GM06990 (cell line): ENCODE data around the gene ATG9B.

ENCODE experiments used
- DNase-seq: peaks from one replicate; pipeline ENCODE4 v3.0.0-alpha.2; 2011; ENCODE audit not compliant: insufficient read length; ENCODE audit errors: extremely low read depth
- H3K27me3 ChIP-seq: replicated peaks from 2 replicates; pipeline ENCODE4 v1.6.0; 2011; ENCODE audit warnings: low read length; ENCODE audit not compliant: control insufficient read depth, insufficient read depth
- H3K36me3 ChIP-seq: 2 replicates; pipeline ENCODE4 v1.5.1; 2011; ENCODE audit warnings: low read length; ENCODE audit not compliant: control insufficient read depth, insufficient read depth
- H3K4me3 ChIP-seq: replicated peaks from 2 replicates; pipeline ENCODE4 v1.5.1; 2011; ENCODE audit warnings: low read depth, mild to moderate bottlenecking, control low read depth, low read length
- TF ChIP-seq, protein P1 (sequence below): IDR thresholded peaks from 2 replicates; pipeline ENCODE4 v1.5.1; 2011; ENCODE audit warnings: low read length, control low read depth, mild to moderate bottlenecking, inconsistent platforms; ENCODE audit not compliant: insufficient read depth, poor library complexity, severe bottlenecking

Gene ATG9B

DNA sequence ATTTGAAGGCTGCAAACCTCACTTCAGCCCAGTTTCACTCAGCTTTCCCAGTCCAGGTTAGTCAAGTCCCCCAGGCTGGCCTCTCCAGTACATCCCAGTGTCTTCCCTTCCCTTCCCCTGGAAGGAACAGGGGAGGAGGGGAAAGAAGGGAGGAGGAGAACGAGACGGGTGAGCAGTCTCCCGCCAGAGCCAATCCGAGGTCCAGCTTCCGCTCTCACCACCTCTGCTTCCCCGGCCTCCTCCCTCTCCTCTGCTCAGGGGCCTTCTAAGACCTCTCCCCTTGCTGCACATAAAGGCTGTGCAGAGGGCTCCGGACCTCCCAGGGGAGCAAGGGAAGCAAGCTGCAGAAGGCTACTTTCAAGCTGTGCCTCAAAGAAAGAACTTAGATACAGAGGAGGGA lies 4.1 kb downstream of the ATG9B start:
- Histone ChIP-seq H3K27me3 (peaks cover 2% of the 10 kb centered on the region), H3K36me3 (no peaks in the 10 kb centered on the region), H3K4me3 (no peak overlapping the region)
- TF ChIP-seq, protein P1, sequence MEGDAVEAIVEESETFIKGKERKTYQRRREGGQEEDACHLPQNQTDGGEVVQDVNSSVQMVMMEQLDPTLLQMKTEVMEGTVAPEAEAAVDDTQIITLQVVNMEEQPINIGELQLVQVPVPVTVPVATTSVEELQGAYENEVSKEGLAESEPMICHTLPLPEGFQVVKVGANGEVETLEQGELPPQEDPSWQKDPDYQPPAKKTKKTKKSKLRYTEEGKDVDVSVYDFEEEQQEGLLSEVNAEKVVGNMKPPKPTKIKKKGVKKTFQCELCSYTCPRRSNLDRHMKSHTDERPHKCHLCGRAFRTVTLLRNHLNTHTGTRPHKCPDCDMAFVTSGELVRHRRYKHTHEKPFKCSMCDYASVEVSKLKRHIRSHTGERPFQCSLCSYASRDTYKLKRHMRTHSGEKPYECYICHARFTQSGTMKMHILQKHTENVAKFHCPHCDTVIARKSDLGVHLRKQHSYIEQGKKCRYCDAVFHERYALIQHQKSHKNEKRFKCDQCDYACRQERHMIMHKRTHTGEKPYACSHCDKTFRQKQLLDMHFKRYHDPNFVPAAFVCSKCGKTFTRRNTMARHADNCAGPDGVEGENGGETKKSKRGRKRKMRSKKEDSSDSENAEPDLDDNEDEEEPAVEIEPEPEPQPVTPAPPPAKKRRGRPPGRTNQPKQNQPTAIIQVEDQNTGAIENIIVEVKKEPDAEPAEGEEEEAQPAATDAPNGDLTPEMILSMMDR, result no peak
- no peak for DNase-seq

DNA sequence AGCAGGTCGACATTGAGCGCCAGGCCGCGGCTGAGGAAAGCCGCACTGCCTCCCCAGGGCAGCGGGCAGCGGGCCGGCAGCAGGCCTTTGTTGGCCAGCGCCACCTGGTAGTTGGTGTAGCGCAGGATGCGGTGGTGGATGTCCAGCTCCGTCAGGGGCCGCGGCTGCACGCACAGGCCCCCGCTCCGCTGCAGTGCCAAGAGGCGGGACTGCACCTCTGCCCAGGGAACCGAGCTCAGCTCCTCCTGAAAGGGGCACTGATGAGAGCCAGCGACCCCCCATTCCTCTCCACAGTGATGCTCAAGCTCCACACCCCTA lies 5.2 kb downstream of the ATG9B start:
- no peak for DNase-seq
- H3K4me3 ChIP-seq, result no peak overlapping the region
- no peaks in the 10 kb centered on the region for H3K36me3 ChIP-seq
- TF ChIP-seq, protein P1, result no peak
- peaks cover 2% of the 10 kb centered on the region for H3K27me3 ChIP-seq

DNA sequence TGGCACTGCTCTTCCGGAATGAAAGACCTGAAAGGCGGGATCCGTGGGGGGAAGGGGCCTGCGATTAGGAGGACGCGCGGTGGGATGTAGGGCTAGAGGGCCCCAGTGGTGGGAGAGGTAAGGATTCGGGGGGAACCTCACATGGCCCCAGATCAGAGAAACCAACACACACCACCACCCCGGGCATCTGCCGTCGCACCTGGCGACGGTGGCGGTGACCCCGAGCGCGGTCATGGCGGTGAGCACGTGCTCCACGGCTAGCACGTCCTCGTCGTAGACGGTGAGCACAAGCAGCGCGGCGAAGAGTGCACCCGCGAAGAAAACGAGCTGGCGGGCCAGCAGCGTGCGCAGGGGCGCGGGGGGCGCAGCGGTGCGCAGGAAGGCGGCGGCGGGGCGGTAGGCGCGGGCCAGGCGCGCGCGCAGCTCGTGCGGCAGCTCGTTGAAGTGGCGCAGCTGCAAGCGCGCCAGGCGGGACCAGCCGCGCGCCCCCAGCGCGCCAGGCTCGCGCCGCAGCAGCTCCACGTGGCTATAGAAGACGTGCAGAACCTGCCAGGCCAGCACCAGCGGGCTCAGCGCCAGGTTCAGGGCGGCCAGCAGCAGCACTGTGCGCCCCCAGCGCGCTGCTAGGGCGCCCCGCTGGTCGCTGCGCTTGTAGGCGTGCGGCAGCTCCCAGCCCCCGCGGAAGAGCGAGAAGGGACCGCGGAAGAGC lies 5.7 kb downstream of the ATG9B start:
- Histone ChIP-seq H3K36me3 (no peaks in the 10 kb centered on the region), H3K4me3 (no peak overlapping the region), H3K27me3 (peaks cover 2% of the 10 kb centered on the region)
- TF ChIP-seq, protein P1, result no peak
- no peak for DNase-seq

DNA sequence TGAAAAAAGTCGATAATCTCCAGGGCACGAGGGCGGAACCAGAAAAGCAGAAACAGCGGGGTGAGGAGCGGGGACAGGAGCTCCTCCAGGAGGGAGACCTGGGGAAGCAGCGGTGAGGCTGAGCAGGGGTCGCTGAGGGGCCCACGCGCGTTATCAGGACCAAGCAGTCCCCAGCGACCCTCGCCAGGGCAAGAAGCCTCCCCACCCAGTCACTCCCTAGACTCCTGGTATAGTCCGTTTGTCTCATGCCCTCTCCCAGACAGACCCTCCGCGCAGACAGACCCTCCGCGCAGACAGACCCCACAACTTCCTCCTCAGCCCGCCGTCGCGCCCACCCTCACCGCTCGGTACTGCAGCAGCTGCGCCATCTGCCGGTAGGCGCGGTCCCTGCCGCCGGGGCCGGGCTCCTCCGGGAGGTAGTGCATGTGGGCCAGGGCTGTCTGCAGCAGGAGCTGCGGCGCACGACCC lies 6.3 kb downstream of the ATG9B start:
- Histone ChIP-seq H3K4me3 (no peak overlapping the region), H3K27me3 (peaks cover 2% of the 10 kb centered on the region; the same call in 1 of the 2 replicates)
- DNase-seq, result peak; percentile 71

DNA sequence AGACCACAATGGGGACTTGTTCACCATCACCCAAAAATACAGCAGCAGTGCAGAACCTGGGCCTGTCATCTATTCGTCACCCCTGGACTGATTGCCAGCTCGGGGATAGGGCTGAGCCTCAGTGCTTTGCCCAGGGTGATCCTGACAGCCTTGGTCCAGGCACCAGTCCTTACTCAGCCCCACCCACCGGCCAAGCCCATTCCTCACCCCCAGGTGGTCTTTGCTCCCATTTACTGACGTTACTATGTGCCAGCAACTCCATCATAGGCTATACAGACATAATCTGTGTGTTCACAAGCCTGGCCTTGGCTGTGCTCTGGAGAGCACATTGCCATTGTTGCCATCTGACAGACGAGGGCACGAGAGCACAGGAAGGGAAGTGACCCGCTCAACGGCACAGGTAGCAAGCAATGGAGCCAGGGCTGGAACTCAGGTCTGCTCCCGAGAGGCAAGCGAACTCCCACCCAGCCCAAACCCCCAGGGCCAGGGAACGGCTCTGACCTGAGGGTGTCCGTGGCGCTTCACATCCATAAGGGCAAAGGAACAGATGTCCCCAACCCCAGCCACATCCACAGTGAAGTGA lies 6.8 kb downstream of the ATG9B start:
- no peaks in the 10 kb centered on the region for H3K36me3 ChIP-seq
- peaks cover 2% of the 10 kb centered on the region; the same call in 1 of the 2 replicates for H3K27me3 ChIP-seq
- H3K4me3 ChIP-seq, result no peak overlapping the region
- TF ChIP-seq, protein P1, result no peak
- no peak for DNase-seq

More for the DNA sequence above, 6.3 kb downstream of the ATG9B start:
- H3K36me3 ChIP-seq, result no peaks in the 10 kb centered on the region
- TF ChIP-seq, protein P1, result peak; percentile 97

DNA sequence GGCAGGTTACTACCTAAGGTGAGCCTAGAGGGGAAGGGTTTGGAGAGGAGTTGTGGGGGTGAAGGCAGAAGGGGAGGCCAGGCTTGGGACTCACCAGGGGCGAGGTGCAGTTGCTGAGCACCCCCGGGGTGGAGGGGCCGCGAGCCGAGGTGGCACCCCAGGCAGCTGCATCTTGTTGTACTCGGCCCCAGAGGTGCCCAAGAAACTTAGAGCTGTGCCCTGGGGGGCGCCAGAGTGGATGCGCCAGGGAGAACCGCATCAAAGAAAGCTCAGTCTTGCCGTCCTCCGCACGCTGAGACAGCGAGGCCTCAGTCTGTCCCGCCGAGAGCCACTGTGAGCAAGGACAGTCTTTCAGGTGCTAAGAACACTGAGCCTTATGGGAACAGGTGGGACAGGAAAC lies 7.4 kb downstream of the ATG9B start:
- Histone ChIP-seq H3K4me3 (no peak overlapping the region), H3K27me3 (peaks cover 2% of the 10 kb centered on the region; the same call in 1 of the 2 replicates), H3K36me3 (no peaks in the 10 kb centered on the region)
- TF ChIP-seq, protein P1, result no peak
- no peak for DNase-seq
